ENCODE results near the gene UGT3A1.

DNA sequence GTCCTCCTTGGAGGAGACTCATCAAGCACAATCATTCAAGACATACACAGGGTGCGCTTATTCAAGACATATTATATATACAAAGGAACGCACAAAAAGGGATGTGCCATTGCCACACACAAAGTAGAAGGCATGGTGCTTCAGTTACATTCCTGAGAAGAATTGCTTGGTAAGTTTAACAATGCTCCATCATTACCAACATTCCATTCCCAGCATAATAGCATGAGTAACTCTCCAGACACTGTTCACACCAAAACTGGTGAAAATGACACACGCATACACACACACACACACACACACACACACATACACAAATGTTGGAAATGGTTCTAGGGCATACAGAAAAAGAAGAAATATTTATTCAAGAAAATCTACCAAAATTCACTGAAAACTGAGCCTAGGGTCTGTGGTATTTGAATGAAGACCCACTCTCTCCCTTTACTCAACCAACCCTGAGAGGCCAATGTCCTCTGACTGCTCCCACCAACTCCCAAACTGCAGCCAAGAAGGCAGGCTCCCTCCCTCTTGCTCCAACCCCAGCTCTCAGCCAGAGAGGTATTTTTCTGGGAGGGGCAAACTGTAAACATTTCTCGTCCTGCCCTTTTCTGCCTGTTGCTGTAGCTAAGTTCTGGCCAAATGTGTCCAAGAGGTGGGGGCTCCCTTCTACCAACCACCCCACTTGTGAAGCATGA, 19.9 kb downstream of the UGT3A1 start:
- no peak for TF ChIP-seq POLR2A (IDR thresholded peaks at IDR 0.05)
- TF ChIP-seq, protein P1, sequence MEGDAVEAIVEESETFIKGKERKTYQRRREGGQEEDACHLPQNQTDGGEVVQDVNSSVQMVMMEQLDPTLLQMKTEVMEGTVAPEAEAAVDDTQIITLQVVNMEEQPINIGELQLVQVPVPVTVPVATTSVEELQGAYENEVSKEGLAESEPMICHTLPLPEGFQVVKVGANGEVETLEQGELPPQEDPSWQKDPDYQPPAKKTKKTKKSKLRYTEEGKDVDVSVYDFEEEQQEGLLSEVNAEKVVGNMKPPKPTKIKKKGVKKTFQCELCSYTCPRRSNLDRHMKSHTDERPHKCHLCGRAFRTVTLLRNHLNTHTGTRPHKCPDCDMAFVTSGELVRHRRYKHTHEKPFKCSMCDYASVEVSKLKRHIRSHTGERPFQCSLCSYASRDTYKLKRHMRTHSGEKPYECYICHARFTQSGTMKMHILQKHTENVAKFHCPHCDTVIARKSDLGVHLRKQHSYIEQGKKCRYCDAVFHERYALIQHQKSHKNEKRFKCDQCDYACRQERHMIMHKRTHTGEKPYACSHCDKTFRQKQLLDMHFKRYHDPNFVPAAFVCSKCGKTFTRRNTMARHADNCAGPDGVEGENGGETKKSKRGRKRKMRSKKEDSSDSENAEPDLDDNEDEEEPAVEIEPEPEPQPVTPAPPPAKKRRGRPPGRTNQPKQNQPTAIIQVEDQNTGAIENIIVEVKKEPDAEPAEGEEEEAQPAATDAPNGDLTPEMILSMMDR (IDR thresholded peaks at IDR 0.05): no peak

Measured in uterus (tissue), 2 donors.